SU-DHL-6 (cell line): ENCODE results near the gene GPR142.
"Not testable (repeated sequence)": the region's sequence is repeated elsewhere in the genome, so short reads cannot be mapped to it uniquely, and the experiment has no call there.

Experiments
- H2AFZ ChIP-seq: fragments of 200-600 bp; sonication (generic); 2 replicates; pipeline ENCODE4 v1.6.1; 2014; ENCODE audit warnings: low read depth, mild to moderate bottlenecking, moderate library complexity, mixed read lengths, antibody characterized with exemption, low read length; ENCODE audit not compliant: severe bottlenecking
- H3F3A ChIP-seq: fragments of 200-600 bp; shearing (Covaris generic); 2 replicates; pipeline ENCODE4 v1.6.0; 2016; ENCODE audit warnings: antibody characterized with exemption, mild to moderate bottlenecking; ENCODE audit not compliant: insufficient read depth
- H3K27ac ChIP-seq: fragments of 200-600 bp; sonication (generic); 2 replicates; pipeline ENCODE4 v1.5.1; 2016; ENCODE audit warnings: low read depth, mild to moderate bottlenecking, low read length, moderate library complexity, mixed read lengths
- H3K27me3 ChIP-seq: fragments of 200-600 bp; sonication (generic), shearing (Covaris generic); 2 replicates; pipeline ENCODE4 v1.6.0; 2014; ENCODE audit warnings: mild to moderate bottlenecking, low read length
- H3K36me3 ChIP-seq: fragments of 200-600 bp; sonication (generic); 2 replicates; pipeline ENCODE4 v1.6.1; 2014; ENCODE audit warnings: mild to moderate bottlenecking, low read length, mixed read lengths
- H3K4me2 ChIP-seq: fragments of 300-600, 200-600 bp; shearing (Covaris generic), sonication (generic); 2 replicates; pipeline ENCODE4 v1.6.0; 2014; ENCODE audit warnings: low read length, low read depth, mild to moderate bottlenecking; ENCODE audit not compliant: poor library complexity, severe bottlenecking
- H3K4me3 ChIP-seq: fragments of 200-600 bp; sonication (generic); 2 replicates; pipeline ENCODE4 v1.5.1; 2014; ENCODE audit warnings: antibody characterized with exemption, low read length, mild to moderate bottlenecking, mixed read lengths; ENCODE audit not compliant: insufficient read depth, poor library complexity, severe bottlenecking
- H3K79me2 ChIP-seq: fragments of 200-600 bp; sonication (generic); 2 replicates; pipeline ENCODE4 v1.6.1; 2014; ENCODE audit warnings: mild to moderate bottlenecking, low read length, moderate library complexity; ENCODE audit not compliant: insufficient read depth
- H3K9ac ChIP-seq: fragments of 200-600 bp; sonication (generic); 2 replicates; pipeline ENCODE4 v1.7.0; 2014; ENCODE audit warnings: mild to moderate bottlenecking, low read length
- H3K9me2 ChIP-seq: fragments of 200-600 bp; sonication (generic); replicated peaks from 2 replicates; pipeline ENCODE4 v1.6.1; 2014; ENCODE audit warnings: low read length; ENCODE audit not compliant: insufficient read depth
- H3K9me3 ChIP-seq: fragments of 200-600 bp; sonication (generic); 2 replicates; pipeline ENCODE4 v1.6.1; 2014; ENCODE audit warnings: low read length, mixed read lengths; ENCODE audit not compliant: insufficient read depth
- H4K20me1 ChIP-seq: fragments of 200-600 bp; sonication (generic); 2 replicates; pipeline ENCODE4 v1.6.1; 2014; ENCODE audit warnings: low read depth, mild to moderate bottlenecking, antibody characterized with exemption, low read length, moderate library complexity, mixed read lengths
- CTCF ChIP-seq: fragments of 200-600 bp; sonication (generic); IDR thresholded peaks from one replicate; pipeline ENCODE4 v1.5.1; 2017; ENCODE audit warnings: antibody characterized with exemption, mild to moderate bottlenecking, low read length, moderate library complexity; ENCODE audit not compliant: insufficient read depth, poor library complexity, severe bottlenecking
- EZH2phosphoT487 ChIP-seq: fragments of 200-600 bp; sonication (generic), shearing (Covaris generic); conservative IDR thresholded peaks from 2 replicates; pipeline ENCODE4 v1.6.1; 2018; ENCODE audit warnings: mild to moderate bottlenecking, antibody characterized with exemption, low read length, moderate library complexity, mixed read lengths

Gene GPR142

DNA sequence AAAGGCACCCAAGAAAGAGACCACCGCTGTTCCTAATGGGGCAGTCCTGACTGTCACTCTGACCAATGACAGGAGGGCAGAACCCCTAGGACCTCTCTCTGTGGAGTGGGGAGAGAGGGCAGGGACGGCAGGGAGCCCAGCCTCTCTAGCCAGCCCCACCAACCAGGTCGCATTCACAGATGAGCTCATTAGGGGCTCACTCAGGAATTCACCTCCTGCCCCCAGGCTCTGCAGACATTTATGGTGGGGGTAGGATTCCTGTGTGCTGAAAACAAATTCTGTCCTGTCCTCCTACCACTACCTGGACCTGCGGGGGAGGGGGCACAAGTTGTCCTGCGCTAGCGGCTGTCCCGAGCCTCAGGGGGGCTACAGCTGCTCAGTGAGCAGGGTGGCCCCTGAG, 36.9 kb downstream of the GPR142 start:
- no peak overlapping the region for H3K4me3 ChIP-seq
- H3K9me2 ChIP-seq = no peaks in the 10 kb centered on the region
- H2AFZ ChIP-seq = no peak overlapping the region
- H3K36me3 ChIP-seq = no peaks in the 10 kb centered on the region
- TF ChIP-seq EZH2phosphoT487 (no peak), CTCF (no peak)
- H3K4me2 ChIP-seq = no peak overlapping the region
- no peaks in the 10 kb centered on the region for H4K20me1 ChIP-seq
- H3F3A ChIP-seq = no peaks in the 10 kb centered on the region
- no peak overlapping the region for H3K9ac ChIP-seq
- no peaks in the 10 kb centered on the region for H3K9me3 ChIP-seq
- no peaks in the 10 kb centered on the region for H3K79me2 ChIP-seq
- no peak overlapping the region for H3K27ac ChIP-seq
- H3K27me3 ChIP-seq = no peaks in the 10 kb centered on the region

GRCh38 chr17:74404789-74405188, 37.5 kb downstream of the GPR142 start:
- TF ChIP-seq CTCF = no peak
- no peak for TF ChIP-seq EZH2phosphoT487
- Histone ChIP-seq H3K9me3 (no peaks in the 10 kb centered on the region), H3F3A (no peaks in the 10 kb centered on the region), H3K79me2 (no peaks in the 10 kb centered on the region), H2AFZ (no peak overlapping the region), H3K9me2 (no peaks in the 10 kb centered on the region), H3K4me3 (no peak overlapping the region), H3K4me2 (no peak overlapping the region), H3K27me3 (no peaks in the 10 kb centered on the region), H3K36me3 (no peaks in the 10 kb centered on the region), H3K27ac (no peak overlapping the region), H4K20me1 (no peaks in the 10 kb centered on the region), H3K9ac (no peak overlapping the region)

- not testable (repeated sequence) for H3K27me3 ChIP-seq, H3K4me3 ChIP-seq, H4K20me1 ChIP-seq, H3F3A ChIP-seq, H3K4me2 ChIP-seq, H3K36me3 ChIP-seq, H2AFZ ChIP-seq, H3K27ac ChIP-seq, H3K9me3 ChIP-seq, H3K79me2 ChIP-seq, H3K9ac ChIP-seq, H3K9me2 ChIP-seq
These were observed 38.0 kb downstream of the GPR142 start for GRCh38 chr17:74405311-74405710.

- H3K36me3 ChIP-seq = no peaks in the 10 kb centered on the region
- H4K20me1 ChIP-seq = no peaks in the 10 kb centered on the region
- H3K9me3 ChIP-seq = no peaks in the 10 kb centered on the region
- no peak overlapping the region for H3K4me3 ChIP-seq
- H3K27ac ChIP-seq = no peak overlapping the region
- TF ChIP-seq EZH2phosphoT487 = no peak
- no peak for TF ChIP-seq CTCF
- H3K9me2 ChIP-seq = no peaks in the 10 kb centered on the region
- no peaks in the 10 kb centered on the region for H3K79me2 ChIP-seq
- H3K4me2 ChIP-seq = no peak overlapping the region
- no peaks in the 10 kb centered on the region for H3F3A ChIP-seq
- H3K27me3 ChIP-seq = no peaks in the 10 kb centered on the region
- no peak overlapping the region for H3K9ac ChIP-seq
- no peak overlapping the region for H2AFZ ChIP-seq
These were observed 40.1 kb downstream of the GPR142 start for GRCh38 chr17:74407384-74407783.
